Measurements from ENCODE around the gene CDK19. TPM values are rescaled to one million over a fixed set of nuclear protein-coding genes. Genes with fewer than 3 reads are reported as not detected.

The CDK19 gene
- total and polyA plus RNA-seq, 9 of the 15 experiments (the other 6 are each of a cell fraction or from before 2014, with no cell fraction given): 3.8 to 15.2 (median 7.4) TPM

- TF ChIP-seq, protein P1, sequence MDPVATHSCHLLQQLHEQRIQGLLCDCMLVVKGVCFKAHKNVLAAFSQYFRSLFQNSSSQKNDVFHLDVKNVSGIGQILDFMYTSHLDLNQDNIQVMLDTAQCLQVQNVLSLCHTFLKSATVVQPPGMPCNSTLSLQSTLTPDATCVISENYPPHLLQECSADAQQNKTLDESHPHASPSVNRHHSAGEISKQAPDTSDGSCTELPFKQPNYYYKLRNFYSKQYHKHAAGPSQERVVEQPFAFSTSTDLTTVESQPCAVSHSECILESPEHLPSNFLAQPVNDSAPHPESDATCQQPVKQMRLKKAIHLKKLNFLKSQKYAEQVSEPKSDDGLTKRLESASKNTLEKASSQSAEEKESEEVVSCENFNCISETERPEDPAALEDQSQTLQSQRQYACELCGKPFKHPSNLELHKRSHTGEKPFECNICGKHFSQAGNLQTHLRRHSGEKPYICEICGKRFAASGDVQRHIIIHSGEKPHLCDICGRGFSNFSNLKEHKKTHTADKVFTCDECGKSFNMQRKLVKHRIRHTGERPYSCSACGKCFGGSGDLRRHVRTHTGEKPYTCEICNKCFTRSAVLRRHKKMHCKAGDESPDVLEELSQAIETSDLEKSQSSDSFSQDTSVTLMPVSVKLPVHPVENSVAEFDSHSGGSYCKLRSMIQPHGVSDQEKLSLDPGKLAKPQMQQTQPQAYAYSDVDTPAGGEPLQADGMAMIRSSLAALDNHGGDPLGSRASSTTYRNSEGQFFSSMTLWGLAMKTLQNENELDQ (CRISPR knock-in tag; IDR thresholded peaks at IDR 0.05; ENCODE audit: borderline replicate concordance): no peak
- TF ChIP-seq ZNF583 (CRISPR knock-in tag; IDR thresholded peaks at IDR 0.05): no peak
- no peak for TF ChIP-seq SOX6 (IDR thresholded peaks at IDR 0.05)
- TF ChIP-seq, protein P2, sequence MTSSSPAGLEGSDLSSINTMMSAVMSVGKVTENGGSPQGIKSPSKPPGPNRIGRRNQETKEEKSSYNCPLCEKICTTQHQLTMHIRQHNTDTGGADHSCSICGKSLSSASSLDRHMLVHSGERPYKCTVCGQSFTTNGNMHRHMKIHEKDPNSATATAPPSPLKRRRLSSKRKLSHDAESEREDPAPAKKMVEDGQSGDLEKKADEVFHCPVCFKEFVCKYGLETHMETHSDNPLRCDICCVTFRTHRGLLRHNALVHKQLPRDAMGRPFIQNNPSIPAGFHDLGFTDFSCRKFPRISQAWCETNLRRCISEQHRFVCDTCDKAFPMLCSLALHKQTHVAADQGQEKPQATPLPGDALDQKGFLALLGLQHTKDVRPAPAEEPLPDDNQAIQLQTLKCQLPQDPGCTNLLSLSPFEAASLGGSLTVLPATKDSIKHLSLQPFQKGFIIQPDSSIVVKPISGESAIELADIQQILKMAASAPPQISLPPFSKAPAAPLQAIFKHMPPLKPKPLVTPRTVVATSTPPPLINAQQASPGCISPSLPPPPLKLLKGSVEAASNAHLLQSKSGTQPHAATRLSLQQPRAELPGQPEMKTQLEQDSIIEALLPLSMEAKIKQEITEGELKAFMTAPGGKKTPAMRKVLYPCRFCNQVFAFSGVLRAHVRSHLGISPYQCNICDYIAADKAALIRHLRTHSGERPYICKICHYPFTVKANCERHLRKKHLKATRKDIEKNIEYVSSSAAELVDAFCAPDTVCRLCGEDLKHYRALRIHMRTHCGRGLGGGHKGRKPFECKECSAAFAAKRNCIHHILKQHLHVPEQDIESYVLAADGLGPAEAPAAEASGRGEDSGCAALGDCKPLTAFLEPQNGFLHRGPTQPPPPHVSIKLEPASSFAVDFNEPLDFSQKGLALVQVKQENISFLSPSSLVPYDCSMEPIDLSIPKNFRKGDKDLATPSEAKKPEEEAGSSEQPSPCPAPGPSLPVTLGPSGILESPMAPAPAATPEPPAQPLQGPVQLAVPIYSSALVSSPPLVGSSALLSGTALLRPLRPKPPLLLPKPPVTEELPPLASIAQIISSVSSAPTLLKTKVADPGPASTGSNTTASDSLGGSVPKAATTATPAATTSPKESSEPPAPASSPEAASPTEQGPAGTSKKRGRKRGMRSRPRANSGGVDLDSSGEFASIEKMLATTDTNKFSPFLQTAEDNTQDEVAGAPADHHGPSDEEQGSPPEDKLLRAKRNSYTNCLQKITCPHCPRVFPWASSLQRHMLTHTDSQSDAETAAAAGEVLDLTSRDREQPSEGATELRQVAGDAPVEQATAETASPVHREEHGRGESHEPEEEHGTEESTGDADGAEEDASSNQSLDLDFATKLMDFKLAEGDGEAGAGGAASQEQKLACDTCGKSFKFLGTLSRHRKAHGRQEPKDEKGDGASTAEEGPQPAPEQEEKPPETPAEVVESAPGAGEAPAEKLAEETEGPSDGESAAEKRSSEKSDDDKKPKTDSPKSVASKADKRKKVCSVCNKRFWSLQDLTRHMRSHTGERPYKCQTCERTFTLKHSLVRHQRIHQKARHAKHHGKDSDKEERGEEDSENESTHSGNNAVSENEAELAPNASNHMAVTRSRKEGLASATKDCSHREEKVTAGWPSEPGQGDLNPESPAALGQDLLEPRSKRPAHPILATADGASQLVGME (CRISPR knock-in tag; IDR thresholded peaks at IDR 0.05): no peak
- TF ChIP-seq JUNB (CRISPR knock-in tag; conservative IDR thresholded peaks at IDR 0.05): no peak
- TF ChIP-seq ZNF175 (CRISPR knock-in tag; IDR thresholded peaks at IDR 0.05; ENCODE audit: low read depth): no peak
- no peak for TF ChIP-seq GATAD2A (IDR thresholded peaks at IDR 0.05)
Observed at GRCh38 chr6:110646419-110646698, 168.9 kb downstream of the CDK19 start (continued).

All from K562 (cell line).